HCT116 (cell line): Measurements from ENCODE around the gene CD24. TPM values are rescaled to one million over a fixed set of nuclear protein-coding genes. Genes with fewer than 3 reads are reported as not detected.
"Not testable (repeated sequence)": the region's sequence is repeated elsewhere in the genome, so short reads cannot be mapped to it uniquely, and the experiment has no call there.

Experiments used
- ATAC-seq: fragments of 200-7000 bp; cut with Tn5 transposase; 2 replicates; pipeline ENCODE4 v1.9.1; 2020; ENCODE audit warnings: mild to moderate bottlenecking, moderate library complexity
- BruUV-seq: library from RNA; stranded (reverse); fragments of 400-500 nt; replicated peaks from 2 replicates; lab custom pipeline; 2021; lab: Mats Ljungman, UMichigan
- CTCF ChIA-PET: fragments of 300-600 bp; sonication (Branson Sonifier 250); formaldehyde crosslinking; loops from one replicate; lab custom pipeline; 2021; ENCODE audit warnings: antibody characterized with exemption; lab: Charles Lee
- POLR2A ChIA-PET: fragments of 300-600, 350-600 bp; sonication (Branson Sonifier 250); formaldehyde crosslinking; loops from one replicate; lab custom pipeline; 2021; ENCODE audit warnings: antibody characterized with exemption; lab: Charles Lee
- RAD21 ChIA-PET, 2 experiments: fragments of 300-600 bp; sonication (Branson Sonifier 250); formaldehyde crosslinking; loops; one replicate each; lab custom pipeline; 2023; ENCODE audit warnings: low total read pairs in 2 of 2; ENCODE audit not compliant: uncharacterized antibody in 2 of 2, unreplicated experiment in 2 of 2, low non-redundant PET in 1 of 2; lab: Charles Lee
- DNase-seq: peaks from one replicate; pipeline ENCODE4 v3.0.0-alpha.2; 2010; ENCODE audit warnings: low read depth, low spot score
- H2AFZ ChIP-seq: fragments of 200-600 bp; shearing (Covaris generic), sonication (generic); 2 replicates; pipeline ENCODE4 v1.6.1; 2017; ENCODE audit warnings: low read depth, mixed run types, mixed read lengths, antibody characterized with exemption, low read length; ENCODE audit not compliant: poor library complexity, severe bottlenecking
- H3K27ac ChIP-seq: 2 replicates; pipeline ENCODE4 v1.5.1; 2012; ENCODE audit warnings: low read depth, low read length
- H3K27me3 ChIP-seq: fragments of 200-600 bp; sonication (generic); 2 replicates; pipeline ENCODE4 v1.6.1; 2016; ENCODE audit warnings: mixed run types, low read length, mixed read lengths; ENCODE audit not compliant: insufficient read depth
- H3K36me3 ChIP-seq, 2 experiments: fragments of 200-500 bp in 1 of 2; fragments of 200-600 bp in 1 of 2; sonication (Bioruptor generic) in 1 of 2; sonication (generic) in 1 of 2; 2 replicates each; pipeline versions ENCODE4 v1.5.1 to v1.6.1; 2014 to 2016; ENCODE audit warnings: low read length in 2 of 2, inconsistent platforms in 1 of 2, mixed read lengths in 1 of 2, mixed run types in 1 of 2; ENCODE audit not compliant: insufficient read depth in 2 of 2, control insufficient read depth in 1 of 2
- H3K4me1 ChIP-seq, 2 experiments: fragments of 200-600 bp in 1 of 2; sonication (generic) in 1 of 2; 2 replicates each; pipeline versions ENCODE4 v1.5.1 to v1.6.1; 2012 to 2017; ENCODE audit warnings: low read length in 2 of 2, inconsistent platforms in 1 of 2, mild to moderate bottlenecking in 1 of 2, mixed read lengths in 1 of 2, mixed run types in 1 of 2, moderate library complexity in 1 of 2; ENCODE audit not compliant: insufficient read depth in 2 of 2, control insufficient read depth in 1 of 2
- H3K4me2 ChIP-seq: fragments of 200-600 bp; sonication (generic); 2 replicates; pipeline ENCODE4 v1.6.1; 2017; ENCODE audit warnings: mixed run types, low read length, mixed read lengths
- H3K4me3 ChIP-seq, 2 experiments: fragments of 200-600 bp in 1 of 2; sonication (generic) in 1 of 2; replicated peaks in 1 of 2; 2 replicates each; pipeline ENCODE4 v1.5.1; 2011 to 2016; ENCODE audit warnings: low read length in 2 of 2, control low read depth in 1 of 2, low read depth in 1 of 2, mild to moderate bottlenecking in 1 of 2, mixed read lengths in 1 of 2, mixed run types in 1 of 2
- H3K79me2 ChIP-seq: fragments of 200-600 bp; sonication (generic); 2 replicates; pipeline ENCODE4 v1.6.1; 2017; ENCODE audit warnings: mild to moderate bottlenecking, mixed run types, low read length, moderate library complexity, mixed read lengths; ENCODE audit not compliant: insufficient read depth
- H3K9ac ChIP-seq: fragments of 200-600 bp; sonication (generic); 2 replicates; pipeline ENCODE4 v1.6.1; 2016; ENCODE audit warnings: low read length, mixed read lengths
- H3K9me2 ChIP-seq: fragments of 200-600 bp; sonication (generic), shearing (Covaris generic); 2 replicates; pipeline ENCODE4 v1.6.1; 2017; ENCODE audit warnings: mixed run types, mild to moderate bottlenecking, moderate library complexity; ENCODE audit not compliant: insufficient read depth
- H3K9me3 ChIP-seq, 2 experiments: fragments of 200-500 bp in 1 of 2; fragments of 200-600 bp in 1 of 2; sonication (Bioruptor generic) in 1 of 2; sonication (generic) in 1 of 2; 2 replicates each; pipeline ENCODE4 v1.6.1; 2014 to 2017; ENCODE audit warnings: low read length in 2 of 2, mixed read lengths in 2 of 2, inconsistent platforms in 1 of 2, low read depth in 1 of 2, mild to moderate bottlenecking in 1 of 2, mixed run types in 1 of 2, moderate library complexity in 1 of 2; ENCODE audit not compliant: control insufficient read depth in 1 of 2, insufficient read depth in 1 of 2
- H4K20me1 ChIP-seq: fragments of 200-600 bp; sonication (generic), shearing (Covaris generic); 2 replicates; pipeline ENCODE4 v1.6.1; 2017; ENCODE audit warnings: mixed run types, mild to moderate bottlenecking, moderate library complexity; ENCODE audit not compliant: insufficient read depth
- CBX3 ChIP-seq: IDR thresholded peaks from 2 replicates; pipeline ENCODE4 v1.6.1; 2012; ENCODE audit warnings: low read depth
- CEBPB ChIP-seq: IDR thresholded peaks from 2 replicates; pipeline ENCODE4 v1.6.1; 2012; ENCODE audit warnings: low read depth
- EGR1 ChIP-seq: IDR thresholded peaks from 2 replicates; pipeline ENCODE4 v1.6.1; 2012; ENCODE audit warnings: low read depth
- ELF1 ChIP-seq: IDR thresholded peaks from 2 replicates; pipeline ENCODE4 v1.6.1; 2012; ENCODE audit warnings: low read depth, borderline replicate concordance
- EZH2 ChIP-seq: fragments of 200-600 bp; sonication (generic); IDR thresholded peaks from 2 replicates; pipeline ENCODE4 v1.6.1; 2017; ENCODE audit warnings: antibody characterized with exemption, mixed run types
- EZH2phosphoT487 ChIP-seq: fragments of 200-600 bp; IDR thresholded peaks from 2 replicates; pipeline ENCODE4 v1.6.1; 2018; ENCODE audit warnings: antibody characterized with exemption, borderline replicate concordance
- FOSL1 ChIP-seq: IDR thresholded peaks from 2 replicates; pipeline ENCODE4 v1.6.1; 2012; ENCODE audit warnings: low read depth
- POLR2A ChIP-seq: IDR thresholded peaks from 2 replicates; pipeline ENCODE4 v1.7.0; 2011; ENCODE audit warnings: borderline replicate concordance; ENCODE audit not compliant: insufficient read depth, insufficient read length; ENCODE audit errors: extremely low read depth
- POLR2AphosphoS5 ChIP-seq: IDR thresholded peaks from 2 replicates; pipeline ENCODE4 v1.6.1; 2011; ENCODE audit warnings: mild to moderate bottlenecking, low read depth, low read length, moderate library complexity
- RAD21 ChIP-seq: IDR thresholded peaks from 2 replicates; pipeline ENCODE4 v1.6.1; 2012; ENCODE audit warnings: low read depth, mild to moderate bottlenecking
- SRF ChIP-seq: IDR thresholded peaks from 2 replicates; pipeline ENCODE4 v1.6.1; 2012; ENCODE audit warnings: low read depth
- TCF7L2 ChIP-seq: IDR thresholded peaks from 2 replicates; pipeline ENCODE4 v1.7.0; 2011; ENCODE audit warnings: borderline replicate concordance, inconsistent platforms; ENCODE audit not compliant: insufficient read depth, insufficient read length; ENCODE audit errors: extremely low read depth
- intact Hi-C: fragments of 100-400 bp; cut with micrococcal nuclease; formaldehyde crosslinking; loops from 2 replicates; pipeline ENCODE4 v1.10.0; 2022
- total RNA-seq: library from RNA; stranded (reverse); gene quantifications from one replicate; pipeline ENCODE4 v1.2.1, GENCODE V29; 2021; ENCODE audit not compliant: unreplicated experiment
- TF ChIP-seq, protein P1 (sequence below): IDR thresholded peaks from 2 replicates; pipeline ENCODE4 v1.6.1; 2011; ENCODE audit warnings: mild to moderate bottlenecking, low read length, moderate library complexity; ENCODE audit not compliant: insufficient replicate concordance; ENCODE audit errors: extremely low read depth
- TF ChIP-seq, protein P2 (sequence below), 3 experiments: fragments of 200-600 bp in 1 of 3; sonication (generic) in 1 of 3; IDR thresholded peaks in 2 of 3; conservative IDR thresholded peaks in 1 of 3; 2 replicates each; pipeline ENCODE4 v1.5.1; 2012 to 2017; ENCODE audit warnings: low read depth in 2 of 3, low read length in 2 of 3, antibody characterized with exemption in 1 of 3, borderline replicate concordance in 1 of 3, control low read depth in 1 of 3, mild to moderate bottlenecking in 1 of 3, mixed read lengths in 1 of 3, mixed run types in 1 of 3, moderate library complexity in 1 of 3; ENCODE audit not compliant: insufficient read depth in 1 of 3

Gene CD24
- total RNA-seq, 1 experiment from 2014 or later: 7.3 TPM

DNA sequence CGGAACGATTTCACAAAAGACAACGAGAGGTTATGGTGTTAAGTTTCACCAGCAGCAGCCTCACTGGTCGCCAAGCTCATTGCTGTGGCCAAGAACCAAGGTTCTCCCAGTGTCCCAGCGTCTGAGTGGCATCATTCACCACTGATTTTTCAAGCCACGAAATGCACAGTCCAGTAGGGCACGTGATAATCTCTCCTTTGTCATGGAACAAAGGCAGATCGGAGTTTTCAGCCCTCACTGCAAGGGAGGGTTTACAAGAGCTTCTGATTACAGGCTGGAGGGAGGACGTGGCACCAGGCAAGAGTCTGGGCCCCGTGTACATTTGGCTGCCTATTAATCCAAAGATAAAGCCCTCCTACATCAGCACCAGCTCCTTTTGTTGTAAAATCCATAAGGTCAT lies 2.0 kb downstream of the CD24 start:
- Histone ChIP-seq H3K9me2 (no peaks in the 10 kb centered on the region), H3K9me3 (no peaks in the 10 kb centered on the region), H3K4me2 (no peak overlapping the region), H3K27me3 (no peaks in the 10 kb centered on the region), H3K9ac (no peak overlapping the region), H3K79me2 (no peaks in the 10 kb centered on the region), H3K27ac (no peak overlapping the region), H2AFZ (no peak overlapping the region), H3K36me3 (no peaks in the 10 kb centered on the region), H4K20me1 (no peaks in the 10 kb centered on the region), H3K4me3 (no peak overlapping the region), H3K4me1 (peaks cover 5 to 16% of the 10 kb centered on the region in 2 experiments; a peak in 3 of 4 replicates)
- intact Hi-C loops: no loop called here
- BruUV-seq: no TSS peak
- ChIA-PET CTCF (no interaction called here), POLR2A (no interaction called here), RAD21 (no interaction called here)
- ATAC-seq (no peak), DNase-seq (no peak)
- TF ChIP-seq EGR1 (no peak), CEBPB (no peak), EZH2 (no peak), CBX3 (no peak), TCF7L2 (no peak), RAD21 (no peak), EZH2phosphoT487 (no peak), FOSL1 (no peak), SRF (no peak), POLR2A (no peak), POLR2AphosphoS5 (no peak), ELF1 (no peak)
- TF ChIP-seq, protein P1, sequence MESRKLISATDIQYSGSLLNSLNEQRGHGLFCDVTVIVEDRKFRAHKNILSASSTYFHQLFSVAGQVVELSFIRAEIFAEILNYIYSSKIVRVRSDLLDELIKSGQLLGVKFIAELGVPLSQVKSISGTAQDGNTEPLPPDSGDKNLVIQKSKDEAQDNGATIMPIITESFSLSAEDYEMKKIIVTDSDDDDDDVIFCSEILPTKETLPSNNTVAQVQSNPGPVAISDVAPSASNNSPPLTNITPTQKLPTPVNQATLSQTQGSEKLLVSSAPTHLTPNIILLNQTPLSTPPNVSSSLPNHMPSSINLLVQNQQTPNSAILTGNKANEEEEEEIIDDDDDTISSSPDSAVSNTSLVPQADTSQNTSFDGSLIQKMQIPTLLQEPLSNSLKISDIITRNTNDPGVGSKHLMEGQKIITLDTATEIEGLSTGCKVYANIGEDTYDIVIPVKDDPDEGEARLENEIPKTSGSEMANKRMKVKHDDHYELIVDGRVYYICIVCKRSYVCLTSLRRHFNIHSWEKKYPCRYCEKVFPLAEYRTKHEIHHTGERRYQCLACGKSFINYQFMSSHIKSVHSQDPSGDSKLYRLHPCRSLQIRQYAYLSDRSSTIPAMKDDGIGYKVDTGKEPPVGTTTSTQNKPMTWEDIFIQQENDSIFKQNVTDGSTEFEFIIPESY: no peak
- TF ChIP-seq, protein P2, sequence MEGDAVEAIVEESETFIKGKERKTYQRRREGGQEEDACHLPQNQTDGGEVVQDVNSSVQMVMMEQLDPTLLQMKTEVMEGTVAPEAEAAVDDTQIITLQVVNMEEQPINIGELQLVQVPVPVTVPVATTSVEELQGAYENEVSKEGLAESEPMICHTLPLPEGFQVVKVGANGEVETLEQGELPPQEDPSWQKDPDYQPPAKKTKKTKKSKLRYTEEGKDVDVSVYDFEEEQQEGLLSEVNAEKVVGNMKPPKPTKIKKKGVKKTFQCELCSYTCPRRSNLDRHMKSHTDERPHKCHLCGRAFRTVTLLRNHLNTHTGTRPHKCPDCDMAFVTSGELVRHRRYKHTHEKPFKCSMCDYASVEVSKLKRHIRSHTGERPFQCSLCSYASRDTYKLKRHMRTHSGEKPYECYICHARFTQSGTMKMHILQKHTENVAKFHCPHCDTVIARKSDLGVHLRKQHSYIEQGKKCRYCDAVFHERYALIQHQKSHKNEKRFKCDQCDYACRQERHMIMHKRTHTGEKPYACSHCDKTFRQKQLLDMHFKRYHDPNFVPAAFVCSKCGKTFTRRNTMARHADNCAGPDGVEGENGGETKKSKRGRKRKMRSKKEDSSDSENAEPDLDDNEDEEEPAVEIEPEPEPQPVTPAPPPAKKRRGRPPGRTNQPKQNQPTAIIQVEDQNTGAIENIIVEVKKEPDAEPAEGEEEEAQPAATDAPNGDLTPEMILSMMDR (IDR thresholded peaks at IDR 0.05 in 2 of 3, conservative IDR thresholded peaks at IDR 0.05 in 1 of 3; ENCODE audit: borderline replicate concordance in 1 of 3, insufficient read depth in 1 of 3, low read depth in 2 of 3, low read length in 2 of 3): no peak

DNA sequence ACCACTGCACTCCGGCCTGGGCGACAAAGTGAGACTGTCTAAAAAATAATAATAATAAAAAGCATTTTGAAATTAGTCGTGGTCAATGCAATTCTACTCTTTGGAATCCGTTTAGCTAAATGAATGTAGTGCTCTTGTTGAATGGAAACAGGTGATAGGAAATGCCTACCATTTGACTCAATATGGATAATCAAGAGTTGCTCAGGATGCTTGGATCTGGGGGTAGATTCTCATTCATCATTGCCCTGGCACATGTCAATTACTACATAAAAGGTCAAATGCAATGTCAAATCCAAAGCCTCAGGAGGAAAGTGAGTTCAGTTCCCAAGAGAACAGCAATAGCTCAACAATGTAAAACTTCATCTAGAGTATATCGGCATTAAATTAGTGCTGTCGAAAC lies 3.8 kb downstream of the CD24 start:
- H3K27ac ChIP-seq, POLR2A ChIA-PET, ATAC-seq, H3K4me3 ChIP-seq, intact Hi-C loops, H3K9me3 ChIP-seq, BruUV-seq, H4K20me1 ChIP-seq, H3K4me2 ChIP-seq, H3K36me3 ChIP-seq, H3K9me2 ChIP-seq, H2AFZ ChIP-seq, CTCF ChIA-PET, DNase-seq, H3K27me3 ChIP-seq, H3K9ac ChIP-seq, H3K4me1 ChIP-seq, H3K79me2 ChIP-seq, RAD21 ChIA-PET: not testable (repeated sequence)
